Aorta (tissue), 5 donors: ENCODE data around the gene USP16. TPM values are rescaled to one million over a fixed set of nuclear protein-coding genes. Genes with fewer than 3 reads are reported as not detected.

Source experiments
- ATAC-seq: fragments of 200-7000 bp; cut with Tn5 transposase; one replicate; pipeline ENCODE4 v1.9.1; 2022; ENCODE audit warnings: moderate library complexity; ENCODE audit not compliant: low FRiP score
- DNase-seq, 2 donors: peaks; one replicate each; pipeline ENCODE4 v3.0.0-alpha.2; 2020
- H3K27ac ChIP-seq, 2 donors: one replicate each; pipeline ENCODE4 v1.5.1; 2013; ENCODE audit warnings: low read length in 2 of 2, mild to moderate bottlenecking in 2 of 2, moderate library complexity in 2 of 2, control low read depth in 1 of 2, inconsistent platforms in 1 of 2, low read depth in 1 of 2
- H3K27me3 ChIP-seq, 2 donors: one replicate each; pipeline ENCODE4 v1.6.1; 2013; ENCODE audit warnings: control low read depth in 1 of 2, low read length in 1 of 2, mild to moderate bottlenecking in 1 of 2, moderate library complexity in 1 of 2; ENCODE audit not compliant: insufficient read depth in 2 of 2, control insufficient read depth in 1 of 2
- H3K36me3 ChIP-seq, 2 donors: one replicate each; pipeline ENCODE4 v1.6.1; 2013; ENCODE audit warnings: control low read depth in 1 of 2, low read length in 1 of 2, mild to moderate bottlenecking in 1 of 2; ENCODE audit not compliant: insufficient read depth in 2 of 2, control insufficient read depth in 1 of 2
- H3K4me1 ChIP-seq, 2 donors: one replicate each; pipeline ENCODE4 v1.6.1; 2013; ENCODE audit warnings: low read length in 2 of 2, control low read depth in 1 of 2, mild to moderate bottlenecking in 1 of 2, moderate library complexity in 1 of 2; ENCODE audit not compliant: insufficient read depth in 2 of 2, control insufficient read depth in 1 of 2
- H3K4me3 ChIP-seq, 2 donors: one replicate each; pipeline ENCODE4 v1.5.1; 2013; ENCODE audit warnings: low read length in 2 of 2, control low read depth in 1 of 2, mild to moderate bottlenecking in 1 of 2
- H3K9me3 ChIP-seq: one replicate; pipeline ENCODE4 v1.6.1; 2013; ENCODE audit warnings: mild to moderate bottlenecking, low read length; ENCODE audit not compliant: control insufficient read depth
- WGBS, 2 donors: extraction: QIAGEN DNeasy Blood & Tissue Kit; methylation state at CpG; one replicate each; pipeline ENCODE4 v1.1.7; 2013; 5-methylcytosine and 5-hydroxymethylcytosine counted together
- intact Hi-C, 2 donors: fragments of 100-400 bp; cut with DNase I; formaldehyde crosslinking; loops; one replicate each; pipeline versions ENCODE4 v1.14.2 to v1.15.0; 2022
- polyA plus RNA-seq, 2 donors: library from polyadenylated mRNA; stranded (reverse); fragments of 200-250 nt; gene quantifications; one replicate each; pipeline ENCODE4 v1.2.3, GENCODE V29; 2013
- total RNA-seq, 2 donors: library from RNA; stranded (reverse); fragmentation: NEBNext Ultra II Directional; extraction: Animal tissue kit (Norgen Biotek cat#: 25700); gene quantifications; one replicate each; pipeline ENCODE4 v1.2.1, GENCODE V29; 2021
- donor health status: healthy with polysubstance abuse.
- donor health status: Bipolar disorder and iron deficiency.
- donor health status: DM: no; HTN: no; CAD: no.
- donor health status: DM: no; HTN: no; CAD: no.
- donor health status: DM: yes; HTN: yes; CAD: no.

Gene USP16
- total and polyA plus RNA-seq, 4 donors: 33.8 to 42.8 (median 39.3) TPM

- peaks cover 0 to 6% of the 10 kb centered on the region in 2 donors for H3K4me1 ChIP-seq
- no peak overlapping the region for H3K4me3 ChIP-seq
- H3K36me3 ChIP-seq: no peaks in the 10 kb centered on the region
- intact Hi-C loops: no loop called here
- 73 to 81% methylated on average over 4 of the region's 4 CpGs for WGBS, 2 donors
- no peak overlapping the region for H3K27ac ChIP-seq
- DNase-seq (no peak), ATAC-seq (no peak)
- H3K9me3 ChIP-seq: no peaks in the 10 kb centered on the region
- H3K27me3 ChIP-seq: no peaks in the 10 kb centered on the region
Measured at GRCh38 chr21:29022166-29022565, 2.3 kb upstream of the USP16 start.

- Histone ChIP-seq H3K4me1 (peaks cover 0 to 1% of the 10 kb centered on the region in 2 donors), H3K4me3 (peak overlapping the region; percentile 69 to 74), H3K36me3 (no peaks in the 10 kb centered on the region), H3K27me3 (no peaks in the 10 kb centered on the region), H3K27ac (peak overlapping the region in 1 of 2 donors; percentile 100), H3K9me3 (no peaks in the 10 kb centered on the region)
- WGBS, 2 donors: 1 to 2% methylated on average over 6 of the region's 6 CpGs
- intact Hi-C loops: loop anchor here in 1 of 2 donors (2.0 kb wide), 1 partner anchor 23 kb away; no protein-coding TSS in a partner anchor
- ATAC-seq: no peak
- DNase-seq: no peak
Measured at GRCh38 chr21:29025328-29025713, 853 bp downstream of the USP16 start.

- no peak for DNase-seq
- no peak overlapping the region for H3K27ac ChIP-seq
- H3K4me1 ChIP-seq: peaks cover 0 to 1% of the 10 kb centered on the region in 2 donors
- no peak overlapping the region for H3K4me3 ChIP-seq
- ATAC-seq: no peak
- no peaks in the 10 kb centered on the region for H3K9me3 ChIP-seq
- H3K36me3 ChIP-seq: peaks cover 2 to 4% of the 10 kb centered on the region in 2 donors
- intact Hi-C loops: no loop called here
- no peaks in the 10 kb centered on the region for H3K27me3 ChIP-seq
- 86 to 89% methylated on average over 1 of the region's 1 CpG for WGBS, 2 donors
Measured at GRCh38 chr21:29029524-29029923, 5.1 kb downstream of the USP16 start.

GRCh38 chr21:29030909-29031308 is 6.4 kb downstream of the USP16 start:
- peaks cover 2 to 5% of the 10 kb centered on the region in 2 donors for H3K36me3 ChIP-seq
- no peaks in the 10 kb centered on the region for H3K27me3 ChIP-seq
- peaks cover 0 to 1% of the 10 kb centered on the region in 2 donors for H3K4me1 ChIP-seq
- H3K27ac ChIP-seq: no peak overlapping the region
- ATAC-seq (no peak), DNase-seq (no peak)
- 89 to 93% methylated on average over 1 of the region's 1 CpG for WGBS, 2 donors
- no peak overlapping the region for H3K4me3 ChIP-seq
- intact Hi-C loops: no loop called here
- no peaks in the 10 kb centered on the region for H3K9me3 ChIP-seq

GRCh38 chr21:29033301-29033700 is 8.8 kb downstream of the USP16 start:
- 60 to 71% methylated on average over 4 of the region's 4 CpGs for WGBS, 2 donors
- ATAC-seq (no peak), DNase-seq (no peak)
- intact Hi-C loops: no loop called here
- Histone ChIP-seq H3K27ac (no peak overlapping the region), H3K4me1 (no peaks in the 10 kb centered on the region), H3K9me3 (no peaks in the 10 kb centered on the region), H3K36me3 (peaks cover 5 to 7% of the 10 kb centered on the region in 2 donors), H3K27me3 (no peaks in the 10 kb centered on the region), H3K4me3 (no peak overlapping the region)

GRCh38 chr21:29033871-29034270 is 9.4 kb downstream of the USP16 start:
- whole genome bisulfite sequencing, 2 donors: 84 to 89% methylated on average over 3 of the region's 3 CpGs
- H3K9me3 ChIP-seq: no peaks in the 10 kb centered on the region
- no peaks in the 10 kb centered on the region for H3K27me3 ChIP-seq
- no peak overlapping the region for H3K4me3 ChIP-seq
- no peak for DNase-seq
- H3K27ac ChIP-seq: no peak overlapping the region
- ATAC-seq: no peak
- H3K4me1 ChIP-seq: no peaks in the 10 kb centered on the region
- H3K36me3 ChIP-seq: peaks cover 5 to 7% of the 10 kb centered on the region in 2 donors
- intact Hi-C loops: no loop called here

- no peaks in the 10 kb centered on the region for H3K27me3 ChIP-seq
- WGBS, 2 donors: 82 to 92% methylated on average over 1 of the region's 1 CpG
- no peak overlapping the region for H3K27ac ChIP-seq
- intact Hi-C loops: no loop called here
- no peak overlapping the region for H3K4me3 ChIP-seq
- H3K9me3 ChIP-seq: no peaks in the 10 kb centered on the region
- ATAC-seq: no peak
- peaks cover 5 to 7% of the 10 kb centered on the region in 2 donors for H3K36me3 ChIP-seq
- DNase-seq: no peak
- H3K4me1 ChIP-seq: no peaks in the 10 kb centered on the region
Measured at GRCh38 chr21:29034678-29035077, 10.2 kb downstream of the USP16 start.

- Histone ChIP-seq H3K27ac (no peak overlapping the region), H3K9me3 (no peaks in the 10 kb centered on the region), H3K4me3 (no peak overlapping the region), H3K27me3 (no peaks in the 10 kb centered on the region), H3K36me3 (peaks cover 6 to 24% of the 10 kb centered on the region in 2 donors), H3K4me1 (peaks cover 0 to 3% of the 10 kb centered on the region in 2 donors)
- no peak for ATAC-seq
- no peak for DNase-seq
- 96 to 98% methylated on average over 5 of the region's 5 CpGs for WGBS, 2 donors
- intact Hi-C loops: no loop called here
Measured at GRCh38 chr21:29052224-29052623, 27.8 kb downstream of the USP16 start.

GRCh38 chr21:29053011-29053553 is 28.6 kb downstream of the USP16 start:
- Histone ChIP-seq H3K4me3 (no peak overlapping the region), H3K9me3 (no peaks in the 10 kb centered on the region), H3K27me3 (no peaks in the 10 kb centered on the region), H3K36me3 (peaks cover 6 to 20% of the 10 kb centered on the region in 2 donors), H3K27ac (peak overlapping the region; percentile 57 to 59), H3K4me1 (peaks cover 0 to 3% of the 10 kb centered on the region in 2 donors)
- no peak for DNase-seq
- ATAC-seq: peak; percentile 41
- intact Hi-C loops: no loop called here
- WGBS, 2 donors: 39 to 51% methylated on average over 5 of the region's 5 CpGs
